Subcutaneous abdominal adipose tissue (tissue), 5 donors: ENCODE data around the gene CMIP.

Experiments used
- H3K27ac ChIP-seq: one replicate; pipeline ENCODE4 v1.7.0; 2013; ENCODE audit warnings: low read depth, mild to moderate bottlenecking, inconsistent platforms, low read length, moderate library complexity
- H3K27me3 ChIP-seq, 5 donors: one replicate each; pipeline ENCODE4 v1.7.0; 2013; ENCODE audit warnings: low read length in 5 of 5, inconsistent platforms in 1 of 5; ENCODE audit not compliant: control insufficient read depth in 5 of 5, insufficient read depth in 4 of 5
- H3K36me3 ChIP-seq, 5 donors: one replicate each; pipeline ENCODE4 v1.7.0; 2013; ENCODE audit warnings: low read length in 5 of 5; ENCODE audit not compliant: control insufficient read depth in 5 of 5, insufficient read depth in 5 of 5
- H3K4me1 ChIP-seq, 5 donors: one replicate each; pipeline ENCODE4 v1.7.0; 2013; ENCODE audit warnings: low read length in 5 of 5, mild to moderate bottlenecking in 3 of 5, moderate library complexity in 1 of 5; ENCODE audit not compliant: control insufficient read depth in 5 of 5, insufficient read depth in 5 of 5
- H3K4me3 ChIP-seq, 5 donors: one replicate each; pipeline ENCODE4 v1.7.0; 2013; ENCODE audit warnings: low read length in 5 of 5, low read depth in 1 of 5
- H3K9ac ChIP-seq, 5 donors: one replicate each; pipeline ENCODE4 v1.7.0; 2013; ENCODE audit warnings: low read length in 5 of 5, mild to moderate bottlenecking in 4 of 5, moderate library complexity in 3 of 5
- H3K9me3 ChIP-seq, 5 donors: one replicate each; pipeline ENCODE4 v1.7.0; 2013; ENCODE audit warnings: low read length in 5 of 5; ENCODE audit not compliant: control insufficient read depth in 5 of 5
- donor health status: healthy.
- donor health status: healthy.
- donor health status: healthy.
- donor health status: healthy.
- donor health status: healthy.

CMIP gene

DNA sequence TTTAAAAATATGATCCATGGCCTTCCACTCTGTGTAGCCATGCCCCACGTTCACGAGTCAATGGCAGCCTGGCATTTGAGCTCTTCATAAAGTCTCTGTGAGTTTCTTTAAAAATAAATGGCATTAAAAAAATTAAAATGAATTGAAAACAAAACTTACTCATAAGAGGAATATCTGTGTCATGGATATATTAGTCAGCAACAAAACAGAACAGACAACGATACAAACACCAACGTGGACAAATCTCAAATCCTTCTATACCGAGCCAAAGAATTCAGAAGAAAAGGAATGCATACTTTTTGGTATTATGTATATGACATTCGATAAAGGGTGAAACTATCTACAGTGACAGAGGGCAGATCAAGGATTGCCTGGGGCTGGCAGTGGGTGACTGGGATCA is 8.2 kb upstream of the CMIP start:
- no peak overlapping the region for H3K4me3 ChIP-seq
- H3K4me1 ChIP-seq: peaks cover 5 to 25% (median 13%) of the 10 kb centered on the region in 5 donors
- no peaks in the 10 kb centered on the region for H3K36me3 ChIP-seq
- no peaks in the 10 kb centered on the region for H3K9me3 ChIP-seq
- H3K27ac ChIP-seq: no peak overlapping the region
- no peaks in the 10 kb centered on the region for H3K27me3 ChIP-seq
- H3K9ac ChIP-seq: no peak overlapping the region

GRCh38 chr16:81437865-81438264 is 6.7 kb upstream of the CMIP start:
- H3K9ac ChIP-seq: no peak overlapping the region
- no peaks in the 10 kb centered on the region for H3K27me3 ChIP-seq
- H3K4me3 ChIP-seq: no peak overlapping the region
- H3K27ac ChIP-seq: no peak overlapping the region
- no peaks in the 10 kb centered on the region for H3K36me3 ChIP-seq
- no peaks in the 10 kb centered on the region for H3K9me3 ChIP-seq
- peaks cover 0 to 14% (median 4%) of the 10 kb centered on the region in 5 donors for H3K4me1 ChIP-seq

- Histone ChIP-seq H3K9me3 (no peaks in the 10 kb centered on the region), H3K27ac (no peak overlapping the region), H3K9ac (no peak overlapping the region), H3K27me3 (no peaks in the 10 kb centered on the region), H3K4me1 (peaks cover 2 to 23% (median 10%) of the 10 kb centered on the region in 5 donors), H3K4me3 (no peak overlapping the region), H3K36me3 (no peaks in the 10 kb centered on the region)
These were observed 3.5 kb upstream of the CMIP start for GRCh38 chr16:81440888-81441761.

DNA sequence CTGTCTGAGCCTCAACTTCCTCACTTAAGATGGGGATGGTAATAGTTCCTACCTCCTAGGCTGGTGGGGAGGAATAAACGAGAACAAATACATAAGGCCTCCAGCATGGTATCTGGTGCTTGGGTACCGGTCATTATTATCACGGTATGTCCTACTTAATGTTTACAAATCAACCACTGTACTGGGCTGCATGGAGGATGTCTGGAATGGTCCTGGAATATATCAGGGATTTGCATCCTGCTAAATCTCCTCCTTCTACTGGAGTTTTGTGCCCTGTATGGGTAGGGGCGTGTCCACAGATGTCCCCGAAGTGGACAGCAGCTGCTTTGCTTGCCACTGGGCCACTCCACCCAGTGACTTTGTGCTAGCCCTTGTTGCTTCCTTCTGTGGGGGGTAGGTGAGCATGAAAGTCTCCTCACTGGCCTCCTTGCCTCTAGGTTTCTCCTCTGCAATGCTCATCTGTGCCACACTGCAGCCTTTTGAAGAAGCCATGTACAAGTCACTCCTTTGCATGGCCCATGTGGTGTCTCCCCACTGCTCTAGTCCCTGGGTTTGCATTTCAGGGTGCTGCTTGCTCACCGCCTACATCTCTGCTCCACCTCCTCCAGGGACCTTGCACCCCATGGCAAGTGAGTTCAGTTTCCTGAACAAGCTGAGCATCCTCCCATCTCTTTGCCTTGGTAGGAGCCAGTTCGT is 2.2 kb upstream of the CMIP start:
- peaks cover 8 to 35% (median 23%) of the 10 kb centered on the region in 5 donors for H3K4me1 ChIP-seq
- no peak overlapping the region for H3K27ac ChIP-seq
- no peak overlapping the region for H3K4me3 ChIP-seq
- no peak overlapping the region for H3K9ac ChIP-seq
- no peaks in the 10 kb centered on the region for H3K9me3 ChIP-seq
- no peaks in the 10 kb centered on the region for H3K27me3 ChIP-seq
- H3K36me3 ChIP-seq: no peaks in the 10 kb centered on the region

- no peak overlapping the region for H3K9ac ChIP-seq
These were observed 1.5 kb upstream of the CMIP start for GRCh38 chr16:81442916-81443687.

GRCh38 chr16:81443688-81444447 is 740 bp upstream of the CMIP start:
- Histone ChIP-seq H3K9ac (peak overlapping the region in 4 of 5 donors; percentile 52 to 72 (median 57)), H3K4me1 (peaks cover 10 to 50% (median 38%) of the 10 kb centered on the region in 5 donors), H3K36me3 (no peaks in the 10 kb centered on the region), H3K27me3 (no peaks in the 10 kb centered on the region), H3K27ac (no peak overlapping the region), H3K4me3 (peak overlapping the region; percentile 27 to 71 (median 54)), H3K9me3 (no peaks in the 10 kb centered on the region)

More at GRCh38 chr16:81442916-81443687, 1.5 kb upstream of the CMIP start:
- no peaks in the 10 kb centered on the region for H3K9me3 ChIP-seq
- H3K27ac ChIP-seq: no peak overlapping the region
- H3K4me1 ChIP-seq: peaks cover 10 to 43% (median 30%) of the 10 kb centered on the region in 5 donors
- H3K36me3 ChIP-seq: no peaks in the 10 kb centered on the region
- no peaks in the 10 kb centered on the region for H3K27me3 ChIP-seq
- H3K4me3 ChIP-seq: no peak overlapping the region

- Histone ChIP-seq H3K27me3 (no peaks in the 10 kb centered on the region), H3K36me3 (no peaks in the 10 kb centered on the region), H3K9me3 (no peaks in the 10 kb centered on the region), H3K27ac (peak overlapping the region; percentile 89), H3K4me1 (peaks cover 10 to 46% (median 42%) of the 10 kb centered on the region in 5 donors), H3K9ac (peak overlapping the region; percentile 70 to 86 (median 84)), H3K4me3 (peak overlapping the region; percentile 79 to 86 (median 82))
These were observed 744 bp downstream of the CMIP start for GRCh38 chr16:81445143-81445961.

GRCh38 chr16:81445966-81446906 is 1.6 kb downstream of the CMIP start:
- H3K27ac ChIP-seq: peak overlapping the region; percentile 89
- H3K9me3 ChIP-seq: no peaks in the 10 kb centered on the region
- peaks cover 10 to 52% (median 41%) of the 10 kb centered on the region in 5 donors for H3K4me1 ChIP-seq
- peak overlapping the region; percentile 79 to 86 (median 82) for H3K4me3 ChIP-seq
- no peaks in the 10 kb centered on the region for H3K36me3 ChIP-seq
- H3K9ac ChIP-seq: peak overlapping the region; percentile 70 to 86 (median 84)
- no peaks in the 10 kb centered on the region for H3K27me3 ChIP-seq
